HG03103 (cell line): Measurements from ENCODE around the gene GOLGA6C.
"Not testable (repeated sequence)": the region's sequence is repeated elsewhere in the genome, so short reads cannot be mapped to it uniquely, and the experiment has no call there.

Experiments
- ATAC-seq: cut with Tn5 transposase; IDR thresholded peaks from one replicate; pipeline ENCODE4 v1.9.1; 2021; ENCODE audit warnings: low read depth; ENCODE audit not compliant: unreplicated experiment

GOLGA6C gene

DNA sequence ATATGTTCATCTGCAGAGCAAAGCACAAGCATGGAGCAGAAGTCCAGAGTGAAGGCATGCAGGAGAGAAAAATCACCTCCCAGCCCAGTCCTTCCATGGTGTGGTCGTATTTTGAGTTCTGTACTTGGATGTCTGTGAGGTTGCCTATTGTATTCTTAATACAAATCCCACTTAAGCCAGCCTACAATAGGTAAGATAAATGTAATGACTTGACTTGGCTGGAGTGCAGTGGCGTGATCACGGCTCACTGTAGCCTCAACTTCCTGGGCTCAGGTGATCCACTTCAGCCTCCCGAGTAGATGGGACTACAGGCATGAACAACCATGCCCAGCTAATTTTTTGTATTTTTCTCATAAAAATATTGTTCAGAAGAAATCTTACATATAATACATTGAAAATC lies 6.8 kb upstream of the GOLGA6C start:
- ATAC-seq, result not testable (repeated sequence)

- ATAC-seq, result not testable (repeated sequence)
Measured at GRCh38 chr15:75252285-75252684, 5.8 kb upstream of the GOLGA6C start.

DNA sequence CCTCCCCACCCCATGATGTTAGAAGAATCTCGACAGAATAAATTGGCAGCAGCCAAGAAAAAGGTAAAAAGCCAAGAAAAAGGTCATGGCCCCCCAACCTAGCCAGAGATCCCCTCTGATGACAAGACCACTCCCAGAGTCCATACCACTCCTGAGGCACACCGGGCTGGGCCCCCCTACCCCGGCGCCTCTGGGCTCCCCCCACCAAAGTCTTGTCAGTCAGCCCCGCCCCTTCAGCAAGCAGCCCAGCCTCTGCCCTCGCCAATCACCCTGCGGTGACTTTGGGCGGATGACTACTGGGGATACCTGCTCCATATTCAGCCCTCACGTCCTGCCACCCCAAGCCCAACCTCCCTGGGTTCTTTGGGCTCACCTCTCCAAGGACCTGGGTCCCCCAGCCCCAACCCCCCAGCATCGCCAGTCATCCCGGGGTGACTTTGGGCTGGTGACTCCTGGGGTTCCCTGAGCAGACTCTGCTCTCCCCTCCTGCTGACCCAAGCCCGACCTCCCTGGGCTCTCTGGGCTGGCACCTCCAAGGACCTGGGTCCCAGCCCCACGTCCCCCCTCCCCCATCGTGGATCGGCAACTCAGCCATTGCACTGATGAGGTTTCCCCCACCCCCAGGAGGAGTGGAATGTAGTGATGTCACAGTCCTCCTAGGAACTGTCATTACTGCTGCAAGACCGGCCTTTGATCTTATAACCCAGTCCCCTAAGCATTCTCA lies 648 bp downstream of the GOLGA6C start:
- ATAC-seq, result not testable (repeated sequence)

DNA sequence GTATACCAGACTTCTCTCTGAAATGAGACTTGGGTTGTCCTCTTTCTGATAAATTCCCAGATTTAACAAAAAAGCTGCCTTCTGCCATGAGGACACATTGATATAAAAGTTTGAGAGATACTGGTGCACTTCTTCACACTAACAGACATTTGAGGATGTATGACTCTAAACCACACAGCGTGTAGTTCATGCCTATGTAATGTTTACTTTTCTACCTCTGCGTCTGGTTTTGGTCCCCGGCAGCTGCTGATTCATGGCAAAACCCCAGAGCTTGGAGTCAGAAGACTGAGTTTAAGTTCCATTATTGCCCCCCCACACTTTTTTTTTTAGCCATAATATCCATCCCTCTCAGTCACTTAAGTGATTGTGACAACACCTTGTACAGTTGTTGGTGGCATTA lies 1.7 kb downstream of the GOLGA6C start:
- not testable (repeated sequence) for ATAC-seq

GRCh38 chr15:75273751-75274359 lies 15.7 kb downstream of the GOLGA6C start:
- not testable (repeated sequence) for ATAC-seq

DNA sequence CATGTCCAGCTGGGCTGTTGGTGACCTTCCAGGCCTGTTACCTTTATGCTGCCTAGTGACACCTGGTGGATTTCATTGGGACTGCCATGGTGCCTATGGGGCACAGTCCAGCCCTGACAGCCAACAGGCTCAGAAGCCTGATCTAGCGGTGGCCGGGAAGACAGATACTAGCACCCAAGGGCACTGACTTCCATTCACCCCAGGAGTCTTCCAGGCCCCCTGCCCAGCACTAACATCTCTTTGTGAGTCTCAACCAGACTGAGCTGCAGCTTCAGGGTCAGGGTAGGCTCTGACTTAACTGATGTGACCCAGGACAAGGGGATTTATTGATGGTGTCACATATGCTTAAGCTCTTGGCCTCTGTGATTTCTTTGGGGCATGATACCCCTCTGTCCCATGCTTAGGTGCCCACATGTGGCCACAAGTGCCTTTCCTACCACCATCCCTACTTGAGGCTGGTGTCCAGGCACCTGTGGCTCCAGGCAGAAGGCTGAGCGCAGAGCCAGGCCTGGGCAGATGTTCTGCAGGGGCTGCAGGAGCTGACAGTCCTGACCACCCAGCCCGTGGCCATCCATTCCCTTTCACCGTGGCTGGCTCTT lies 16.5 kb downstream of the GOLGA6C start:
- not testable (repeated sequence) for ATAC-seq

GRCh38 chr15:75275617-75276016 lies 17.5 kb downstream of the GOLGA6C start:
- not testable (repeated sequence) for ATAC-seq

DNA sequence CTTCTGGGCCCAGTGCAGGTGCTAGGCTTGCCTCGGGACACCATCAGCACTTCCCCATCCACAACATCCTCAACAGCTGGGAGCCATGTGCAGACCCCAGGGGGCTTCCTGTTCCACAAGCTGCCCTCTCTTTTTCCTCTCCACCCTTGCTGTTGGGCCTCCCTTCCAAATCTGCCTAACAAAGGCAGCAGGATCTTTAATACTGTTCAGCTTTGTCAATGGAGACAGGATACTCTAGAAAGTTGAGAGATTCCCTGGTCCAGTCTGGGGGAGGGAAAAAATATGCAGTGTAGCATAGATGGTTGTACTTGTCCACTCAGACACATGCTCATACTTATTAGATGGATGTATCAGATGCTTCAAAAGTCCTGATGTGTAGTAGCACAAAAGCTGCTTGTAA lies 20.4 kb downstream of the GOLGA6C start:
- not testable (repeated sequence) for ATAC-seq

DNA sequence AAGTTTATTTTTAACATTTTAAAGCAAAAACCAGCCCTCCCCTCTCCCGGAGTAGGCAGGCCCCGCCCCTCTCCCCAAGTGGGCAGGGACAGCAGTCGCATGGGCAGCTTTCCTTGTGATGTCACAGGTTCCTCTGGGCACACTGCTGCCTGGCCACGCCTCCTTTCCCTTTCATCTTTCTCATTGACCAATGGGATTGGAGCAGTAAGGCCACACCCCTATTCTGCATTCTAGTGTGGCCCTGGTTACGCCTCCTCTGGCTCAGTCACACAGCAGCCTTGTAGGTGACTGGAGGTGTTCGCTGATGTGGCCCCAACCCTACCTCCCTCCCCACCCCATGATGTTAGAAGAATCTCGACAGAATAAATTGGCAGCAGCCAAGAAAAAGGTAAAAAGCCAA lies 24.4 kb downstream of the GOLGA6C start, which contains the start of gene GOLGA6D:
Gene GOLGA6D, plus strand, starts transcription at position 264 of the 400 bp plus-strand sequence. Its CDS starts 41 bp downstream, at position 305.
- not testable (repeated sequence) for ATAC-seq

DNA sequence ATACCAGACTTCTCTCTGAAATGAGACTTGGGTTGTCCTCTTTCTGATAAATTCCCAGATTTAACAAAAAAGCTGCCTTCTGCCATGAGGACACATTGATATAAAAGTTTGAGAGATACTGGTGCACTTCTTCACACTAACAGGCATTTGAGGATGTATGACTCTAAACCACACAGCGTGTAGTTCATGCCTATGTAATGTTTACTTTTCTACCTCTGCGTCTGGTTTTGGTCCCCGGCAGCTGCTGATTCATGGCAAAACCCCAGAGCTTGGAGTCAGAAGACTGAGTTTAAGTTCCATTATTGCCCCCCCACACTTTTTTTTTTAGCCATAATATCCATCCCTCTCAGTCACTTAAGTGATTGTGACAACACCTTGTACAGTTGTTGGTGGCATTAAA lies 26.0 kb downstream of the GOLGA6C start:
- ATAC-seq, result not testable (repeated sequence)

DNA sequence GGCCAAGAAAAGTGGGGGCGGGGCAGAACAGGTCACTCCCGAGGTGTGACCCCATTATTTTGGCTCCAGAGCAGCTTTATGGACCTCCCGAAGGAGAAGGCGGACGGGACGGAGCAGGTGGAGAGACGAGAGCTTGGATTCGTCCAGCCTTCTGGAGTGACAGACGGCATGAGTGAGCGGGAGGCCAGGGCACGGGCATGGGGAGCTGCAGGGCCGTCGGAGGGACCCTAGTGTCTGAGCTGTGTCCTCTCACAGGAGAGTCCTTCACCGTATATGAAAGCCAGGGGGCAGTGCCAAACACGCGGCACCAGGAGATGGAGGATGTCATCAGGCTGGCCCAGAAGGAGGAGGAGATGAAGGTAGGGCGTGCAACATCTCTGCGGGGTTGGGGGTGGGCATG lies 35.5 kb downstream of the GOLGA6C start:
- ATAC-seq, result not testable (repeated sequence)

- ATAC-seq, result peak; percentile 58
Measured at GRCh38 chr15:75298541-75299310, 40.6 kb downstream of the GOLGA6C start.

- ATAC-seq, result peak; percentile 52
Measured at GRCh38 chr15:75299311-75299688, 41.2 kb downstream of the GOLGA6C start.

DNA sequence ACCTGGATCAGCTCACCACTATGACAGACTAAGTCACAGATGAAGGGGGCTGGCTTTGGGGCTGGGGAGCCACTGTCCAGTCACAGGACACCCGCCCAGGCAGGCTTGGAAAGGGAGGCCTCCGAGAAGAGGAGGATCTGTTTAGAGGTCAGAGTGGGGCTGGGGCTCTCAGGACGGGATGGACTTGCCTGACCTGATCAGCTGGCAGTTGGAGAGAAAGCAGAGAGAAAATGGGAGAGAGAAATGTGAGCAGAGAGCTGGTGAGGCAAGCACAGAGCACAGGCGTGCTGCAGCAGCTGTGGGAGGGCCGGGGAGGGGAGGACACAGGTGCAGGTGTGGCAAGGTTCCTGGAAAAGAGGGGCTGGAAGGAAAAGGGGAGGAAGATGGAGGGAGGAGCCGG lies 41.9 kb downstream of the GOLGA6C start:
- not testable (repeated sequence) for ATAC-seq

DNA sequence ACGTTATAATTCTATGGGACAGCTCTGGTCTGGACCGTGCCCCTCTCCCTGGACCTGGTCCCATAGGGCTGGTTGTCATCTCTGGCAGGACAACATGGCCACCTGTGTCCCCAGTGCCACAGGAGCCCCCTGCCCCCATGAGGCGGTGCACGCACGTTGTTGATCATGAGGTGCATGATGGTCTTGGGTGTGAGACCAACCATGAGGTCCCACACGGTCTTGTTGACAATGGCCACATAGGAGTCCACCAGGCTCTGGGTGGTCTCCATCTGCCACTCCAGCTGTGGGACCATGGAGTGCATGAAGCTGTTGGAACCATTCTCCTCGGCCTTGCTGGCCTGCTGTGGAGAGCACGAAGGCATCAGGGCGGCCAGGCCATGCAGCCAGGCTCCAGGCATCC lies 44.2 kb downstream of the GOLGA6C start:
- no peak for ATAC-seq

- ATAC-seq, result not testable (repeated sequence)
Measured at GRCh38 chr15:75302753-75303152, 44.6 kb downstream of the GOLGA6C start.

DNA sequence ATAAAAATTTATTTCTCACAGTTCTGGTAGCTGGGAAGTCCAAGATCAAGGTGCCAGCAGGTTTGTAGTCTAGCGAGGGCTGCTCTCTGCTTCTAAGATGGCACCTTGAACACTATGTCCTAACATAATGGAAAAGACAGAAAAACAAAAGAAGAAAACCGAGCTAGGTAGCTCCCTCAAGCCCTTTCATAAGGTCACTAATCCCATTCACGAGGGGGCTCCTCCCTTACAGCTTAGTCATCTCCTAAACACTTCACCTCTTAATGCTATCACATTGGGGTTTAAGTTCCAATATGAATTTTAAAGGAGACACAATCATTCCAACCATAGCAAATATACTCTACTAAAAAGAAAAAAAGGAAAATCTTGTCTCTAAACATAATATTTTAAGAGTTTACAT lies 48.1 kb downstream of the GOLGA6C start:
- ATAC-seq, result no peak

DNA sequence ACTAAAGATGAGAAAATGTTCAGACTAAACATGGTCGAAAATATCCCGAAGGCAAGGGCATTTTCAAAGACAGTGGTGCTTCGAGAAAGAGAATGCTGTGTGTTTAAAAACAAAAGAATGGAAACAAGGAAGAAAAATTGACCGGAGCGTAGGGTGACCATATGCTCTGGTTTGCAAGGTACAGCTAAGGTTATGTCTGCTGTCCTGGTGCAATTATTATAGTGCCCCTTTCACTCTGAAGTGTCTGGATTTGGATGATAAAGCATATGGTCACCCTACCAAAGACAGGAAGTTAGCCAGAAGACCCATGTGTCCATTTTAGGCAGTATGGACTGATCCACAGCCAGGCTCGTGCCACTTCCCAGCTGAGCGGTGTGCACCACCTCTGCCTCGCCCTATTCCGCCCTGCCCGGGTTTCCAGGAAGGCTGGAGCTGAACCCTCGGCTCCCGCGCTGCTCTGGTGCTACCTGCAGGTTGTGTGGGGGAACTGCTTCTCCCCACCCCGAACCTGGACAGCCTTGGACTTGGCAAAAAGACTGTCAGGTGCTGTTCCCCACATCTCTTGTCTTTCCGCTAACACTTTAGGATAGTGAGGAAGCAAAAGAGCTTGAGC lies 49.8 kb downstream of the GOLGA6C start:
- ATAC-seq, result no peak

- no peak for ATAC-seq
Measured at GRCh38 chr15:75309711-75310110, 51.6 kb downstream of the GOLGA6C start.

- ATAC-seq, result not testable (repeated sequence)
Measured at GRCh38 chr15:75312548-75312947, 54.4 kb downstream of the GOLGA6C start.
